ENCODE data around the gene VAV1.

Gene VAV1

GRCh38 chr19:6888967-6889366, 116.5 kb downstream of the VAV1 start:
- no peak for DNase-seq (ENCODE audit: low read depth in 1 of 2, low spot score in 1 of 2)
- H3K27ac ChIP-seq (replicated peaks), result no peak overlapping the region
- no peak overlapping the region for H3K4me3 ChIP-seq (replicated peaks; ENCODE audit: insufficient read depth, low read length)
- TF ChIP-seq POLR2AphosphoS5 (IDR thresholded peaks at IDR 0.05; ENCODE audit: low read depth), result no peak
- no peak for TF ChIP-seq CTCF (IDR thresholded peaks at IDR 0.05; ENCODE audit: insufficient read depth, low read length)
- no peak for TF ChIP-seq SPI1 (IDR thresholded peaks at IDR 0.05; ENCODE audit: borderline replicate concordance, low read depth)
- TF ChIP-seq GABPA (IDR thresholded peaks at IDR 0.05; ENCODE audit: low read depth), result no peak
- TF ChIP-seq, protein P1, sequence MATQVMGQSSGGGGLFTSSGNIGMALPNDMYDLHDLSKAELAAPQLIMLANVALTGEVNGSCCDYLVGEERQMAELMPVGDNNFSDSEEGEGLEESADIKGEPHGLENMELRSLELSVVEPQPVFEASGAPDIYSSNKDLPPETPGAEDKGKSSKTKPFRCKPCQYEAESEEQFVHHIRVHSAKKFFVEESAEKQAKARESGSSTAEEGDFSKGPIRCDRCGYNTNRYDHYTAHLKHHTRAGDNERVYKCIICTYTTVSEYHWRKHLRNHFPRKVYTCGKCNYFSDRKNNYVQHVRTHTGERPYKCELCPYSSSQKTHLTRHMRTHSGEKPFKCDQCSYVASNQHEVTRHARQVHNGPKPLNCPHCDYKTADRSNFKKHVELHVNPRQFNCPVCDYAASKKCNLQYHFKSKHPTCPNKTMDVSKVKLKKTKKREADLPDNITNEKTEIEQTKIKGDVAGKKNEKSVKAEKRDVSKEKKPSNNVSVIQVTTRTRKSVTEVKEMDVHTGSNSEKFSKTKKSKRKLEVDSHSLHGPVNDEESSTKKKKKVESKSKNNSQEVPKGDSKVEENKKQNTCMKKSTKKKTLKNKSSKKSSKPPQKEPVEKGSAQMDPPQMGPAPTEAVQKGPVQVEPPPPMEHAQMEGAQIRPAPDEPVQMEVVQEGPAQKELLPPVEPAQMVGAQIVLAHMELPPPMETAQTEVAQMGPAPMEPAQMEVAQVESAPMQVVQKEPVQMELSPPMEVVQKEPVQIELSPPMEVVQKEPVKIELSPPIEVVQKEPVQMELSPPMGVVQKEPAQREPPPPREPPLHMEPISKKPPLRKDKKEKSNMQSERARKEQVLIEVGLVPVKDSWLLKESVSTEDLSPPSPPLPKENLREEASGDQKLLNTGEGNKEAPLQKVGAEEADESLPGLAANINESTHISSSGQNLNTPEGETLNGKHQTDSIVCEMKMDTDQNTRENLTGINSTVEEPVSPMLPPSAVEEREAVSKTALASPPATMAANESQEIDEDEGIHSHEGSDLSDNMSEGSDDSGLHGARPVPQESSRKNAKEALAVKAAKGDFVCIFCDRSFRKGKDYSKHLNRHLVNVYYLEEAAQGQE (IDR thresholded peaks at IDR 0.05; ENCODE audit: insufficient replicate concordance, low read depth), result no peak
- no peaks in the 10 kb centered on the region for H3K27me3 ChIP-seq (ENCODE audit: insufficient read depth, poor library complexity, severe bottlenecking)

DNA sequence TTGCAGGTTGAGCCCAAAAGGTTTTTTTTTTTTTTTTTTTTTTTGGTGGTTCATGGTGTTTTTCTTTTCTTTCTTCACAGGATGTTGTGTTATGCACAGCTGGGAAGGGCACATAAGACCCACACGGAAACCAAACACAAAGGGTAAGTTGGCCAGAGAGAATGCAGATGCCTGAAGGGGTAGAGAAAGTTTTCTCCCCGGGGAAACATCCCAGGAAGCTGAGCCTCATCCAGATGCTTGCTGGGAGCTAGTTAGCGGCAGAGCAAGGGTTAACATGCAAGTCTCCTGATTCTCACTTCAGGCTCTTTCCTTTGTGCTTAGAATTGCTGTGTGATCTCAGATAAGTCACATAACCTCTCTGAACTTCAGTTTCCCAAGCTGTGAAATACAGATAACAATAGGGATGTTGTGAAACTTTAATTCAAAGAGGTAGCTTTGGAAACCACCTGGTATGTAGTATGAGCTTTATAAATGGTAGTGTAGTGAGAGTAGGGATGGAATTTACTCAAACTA, 117.9 kb downstream of the VAV1 start:
- no peaks in the 10 kb centered on the region for H3K27me3 ChIP-seq (ENCODE audit: insufficient read depth, poor library complexity, severe bottlenecking)
- H3K27ac ChIP-seq (replicated peaks), result peak overlapping the region; percentile 69
- H3K4me3 ChIP-seq (replicated peaks; ENCODE audit: insufficient read depth, low read length), result no peak overlapping the region
- DNase-seq (ENCODE audit: low read depth in 1 of 2, low spot score in 1 of 2), result no peak
- TF ChIP-seq, protein P1 (IDR thresholded peaks at IDR 0.05; ENCODE audit: insufficient replicate concordance, low read depth), result no peak
- TF ChIP-seq SPI1 (IDR thresholded peaks at IDR 0.05; ENCODE audit: borderline replicate concordance, low read depth) (no peak), CTCF (IDR thresholded peaks at IDR 0.05; ENCODE audit: insufficient read depth, low read length) (no peak), GABPA (IDR thresholded peaks at IDR 0.05; ENCODE audit: low read depth) (no peak), POLR2AphosphoS5 (IDR thresholded peaks at IDR 0.05; ENCODE audit: low read depth) (no peak)

DNA sequence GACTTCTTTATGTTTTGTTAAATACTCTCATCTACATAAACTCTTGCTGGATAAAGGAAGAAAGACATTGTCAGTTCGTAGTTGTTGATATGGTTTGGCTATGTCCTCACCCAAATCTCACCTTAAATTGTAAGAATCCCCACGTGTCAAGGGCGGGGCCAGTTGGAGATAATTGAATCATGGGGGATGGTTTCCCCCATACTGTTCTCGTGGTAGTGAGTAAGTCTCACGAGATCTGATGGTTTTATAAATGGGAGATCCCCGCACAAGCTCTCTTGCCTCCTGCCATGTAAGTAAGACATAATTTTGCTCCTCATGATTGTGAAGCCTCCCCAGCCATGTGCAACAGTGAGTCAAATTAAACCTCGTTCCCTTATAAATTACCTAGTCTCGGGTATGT, 118.4 kb downstream of the VAV1 start:
- no peak overlapping the region for H3K4me3 ChIP-seq (replicated peaks; ENCODE audit: insufficient read depth, low read length)
- no peak for DNase-seq (ENCODE audit: low read depth in 1 of 2, low spot score in 1 of 2)

More for the DNA sequence above, 118.4 kb downstream of the VAV1 start:
- Histone ChIP-seq H3K27ac (replicated peaks) (peak overlapping the region; percentile 69), H3K27me3 (ENCODE audit: insufficient read depth, poor library complexity, severe bottlenecking) (no peaks in the 10 kb centered on the region)
- TF ChIP-seq POLR2AphosphoS5 (IDR thresholded peaks at IDR 0.05; ENCODE audit: low read depth) (no peak), SPI1 (IDR thresholded peaks at IDR 0.05; ENCODE audit: borderline replicate concordance, low read depth) (no peak), CTCF (IDR thresholded peaks at IDR 0.05; ENCODE audit: insufficient read depth, low read length) (no peak), GABPA (IDR thresholded peaks at IDR 0.05; ENCODE audit: low read depth) (no peak)
- TF ChIP-seq, protein P1 (IDR thresholded peaks at IDR 0.05; ENCODE audit: insufficient replicate concordance, low read depth), result no peak

Measured in HL-60 (cell line).